DND-41 (cell line): ENCODE measurements around the gene PSAP.

Experiments
- ATAC-seq: fragments of 200-7000 bp; cut with Tn5 transposase; 3 replicates; pipeline ENCODE4 v1.9.1; 2021; ENCODE audit warnings: low read depth; ENCODE audit not compliant: insufficient read depth
- DNase-seq: peaks from one replicate; pipeline ENCODE4 v3.0.0-alpha.2; 2020
- H2AFZ ChIP-seq: 2 replicates; pipeline ENCODE4 v1.6.0; 2012; ENCODE audit warnings: low read depth, low read length
- H3K27ac ChIP-seq: 2 replicates; pipeline ENCODE4 v1.5.1; 2012; ENCODE audit warnings: low read length, inconsistent platforms
- H3K27me3 ChIP-seq: fragments of 200-600 bp; sonication (generic); 2 replicates; pipeline ENCODE4 v1.6.0; 2012; ENCODE audit warnings: low read length, mild to moderate bottlenecking, inconsistent platforms; ENCODE audit not compliant: insufficient read depth, poor library complexity
- H3K36me3 ChIP-seq: 2 replicates; pipeline ENCODE4 v1.5.1; 2012; ENCODE audit warnings: low read length, inconsistent platforms; ENCODE audit not compliant: insufficient read depth
- H3K4me1 ChIP-seq: 2 replicates; pipeline ENCODE4 v1.5.1; 2012; ENCODE audit warnings: mild to moderate bottlenecking, low read length; ENCODE audit not compliant: insufficient read depth
- H3K4me2 ChIP-seq: 2 replicates; pipeline ENCODE4 v1.6.0; 2012; ENCODE audit warnings: mild to moderate bottlenecking, moderate library complexity, low read length, inconsistent platforms; ENCODE audit not compliant: insufficient read depth
- H3K4me3 ChIP-seq, 2 experiments: fragments of 200-600 bp in 1 of 2; shearing (Covaris generic) in 1 of 2; 2 replicates each; pipeline ENCODE4 v1.5.1; 2012 to 2016; ENCODE audit warnings: inconsistent platforms in 2 of 2, low read length in 2 of 2, mild to moderate bottlenecking in 2 of 2, low read depth in 1 of 2, moderate library complexity in 1 of 2
- H3K79me2 ChIP-seq: 2 replicates; pipeline ENCODE4 v1.6.0; 2012; ENCODE audit warnings: low read length, inconsistent platforms; ENCODE audit not compliant: insufficient read depth
- H3K9ac ChIP-seq: 2 replicates; pipeline ENCODE4 v1.6.0; 2012; ENCODE audit warnings: low read depth, mild to moderate bottlenecking, inconsistent platforms, low read length, moderate library complexity
- H3K9me3 ChIP-seq: 2 replicates; pipeline ENCODE4 v1.5.1; 2012; ENCODE audit warnings: low read length, moderate library complexity, mild to moderate bottlenecking, inconsistent platforms; ENCODE audit not compliant: insufficient read depth, severe bottlenecking
- H4K20me1 ChIP-seq: 2 replicates; pipeline ENCODE4 v1.6.0; 2012; ENCODE audit warnings: low read length; ENCODE audit not compliant: insufficient read depth
- EZH2 ChIP-seq: IDR thresholded peaks from 3 replicates; pipeline ENCODE4 v1.6.1; 2012; ENCODE audit warnings: borderline replicate concordance, low read depth, mild to moderate bottlenecking, moderate library complexity, low read length, inconsistent platforms; ENCODE audit not compliant: severe bottlenecking
- TF ChIP-seq, protein P1 (sequence below): IDR thresholded peaks from 2 replicates; pipeline ENCODE4 v1.5.1; 2012; ENCODE audit warnings: borderline replicate concordance, low read length, moderate library complexity, mild to moderate bottlenecking; ENCODE audit not compliant: poor library complexity, severe bottlenecking; ENCODE audit errors: extremely low read depth

The PSAP gene

DNA sequence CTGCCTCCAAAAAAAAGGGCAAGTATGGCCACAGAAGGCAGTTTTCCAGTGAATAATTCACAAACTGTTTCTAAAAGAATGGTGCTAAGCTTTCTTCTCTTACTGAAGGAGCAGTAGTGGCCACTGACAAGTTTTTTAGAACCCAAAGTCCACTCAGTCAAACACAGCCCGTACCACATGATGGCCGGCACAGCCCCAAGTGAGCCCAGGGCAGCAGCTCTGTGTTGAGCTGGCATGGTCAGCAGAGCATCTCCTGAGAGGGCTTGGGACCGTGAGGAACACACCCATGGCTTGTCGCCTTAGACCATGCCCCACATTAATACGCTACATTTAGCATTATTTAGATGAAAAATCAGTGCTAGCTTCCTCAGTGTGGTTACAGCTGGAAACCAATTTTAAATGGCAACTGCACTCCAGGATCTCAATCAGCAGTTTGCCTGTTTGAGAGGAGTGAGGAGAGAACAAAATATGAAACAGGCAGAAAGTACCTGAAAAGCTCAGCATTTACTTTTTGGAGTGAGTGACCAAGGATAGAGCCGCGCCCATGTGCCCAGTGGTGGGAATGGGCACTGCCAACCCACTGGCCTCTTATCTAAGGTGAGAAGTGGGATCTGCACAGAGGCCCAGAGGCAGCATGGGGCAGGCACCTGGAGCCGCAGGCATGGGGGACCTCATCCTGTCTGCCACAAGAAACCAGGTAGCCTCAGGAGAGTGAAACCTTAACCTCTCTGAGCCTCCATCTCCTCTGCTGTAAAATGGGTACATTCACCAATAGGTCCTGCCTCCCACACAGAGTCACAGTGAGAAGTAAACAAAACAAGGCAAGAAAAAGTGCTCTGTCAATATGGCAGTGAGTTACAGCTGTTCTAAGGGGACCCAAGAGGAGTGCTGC is 17.4 kb downstream of the PSAP start:
- no peak for ATAC-seq
- DNase-seq, result no peak
- Histone ChIP-seq H2AFZ (no peak overlapping the region), H3K4me1 (peaks cover 24% of the 10 kb centered on the region), H3K36me3 (peaks cover 86% of the 10 kb centered on the region), H3K4me3 (no peak overlapping the region), H3K27me3 (no peaks in the 10 kb centered on the region), H3K79me2 (peaks cover 88% of the 10 kb centered on the region), H4K20me1 (peaks cover 87% of the 10 kb centered on the region), H3K27ac (no peak overlapping the region), H3K4me2 (no peak overlapping the region), H3K9ac (no peak overlapping the region), H3K9me3 (no peaks in the 10 kb centered on the region)
- TF ChIP-seq, protein P1, sequence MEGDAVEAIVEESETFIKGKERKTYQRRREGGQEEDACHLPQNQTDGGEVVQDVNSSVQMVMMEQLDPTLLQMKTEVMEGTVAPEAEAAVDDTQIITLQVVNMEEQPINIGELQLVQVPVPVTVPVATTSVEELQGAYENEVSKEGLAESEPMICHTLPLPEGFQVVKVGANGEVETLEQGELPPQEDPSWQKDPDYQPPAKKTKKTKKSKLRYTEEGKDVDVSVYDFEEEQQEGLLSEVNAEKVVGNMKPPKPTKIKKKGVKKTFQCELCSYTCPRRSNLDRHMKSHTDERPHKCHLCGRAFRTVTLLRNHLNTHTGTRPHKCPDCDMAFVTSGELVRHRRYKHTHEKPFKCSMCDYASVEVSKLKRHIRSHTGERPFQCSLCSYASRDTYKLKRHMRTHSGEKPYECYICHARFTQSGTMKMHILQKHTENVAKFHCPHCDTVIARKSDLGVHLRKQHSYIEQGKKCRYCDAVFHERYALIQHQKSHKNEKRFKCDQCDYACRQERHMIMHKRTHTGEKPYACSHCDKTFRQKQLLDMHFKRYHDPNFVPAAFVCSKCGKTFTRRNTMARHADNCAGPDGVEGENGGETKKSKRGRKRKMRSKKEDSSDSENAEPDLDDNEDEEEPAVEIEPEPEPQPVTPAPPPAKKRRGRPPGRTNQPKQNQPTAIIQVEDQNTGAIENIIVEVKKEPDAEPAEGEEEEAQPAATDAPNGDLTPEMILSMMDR, result no peak
- TF ChIP-seq EZH2, result no peak

- Histone ChIP-seq H2AFZ (no peak overlapping the region), H4K20me1 (peaks cover 81% of the 10 kb centered on the region), H3K9ac (no peak overlapping the region), H3K9me3 (no peaks in the 10 kb centered on the region), H3K27ac (no peak overlapping the region), H3K4me1 (peaks cover 18% of the 10 kb centered on the region), H3K4me3 (no peak overlapping the region), H3K36me3 (peaks cover 86% of the 10 kb centered on the region), H3K27me3 (no peaks in the 10 kb centered on the region), H3K79me2 (peaks cover 81% of the 10 kb centered on the region), H3K4me2 (no peak overlapping the region)
- no peak for ATAC-seq
- no peak for DNase-seq
- TF ChIP-seq, protein P1, result no peak
- no peak for TF ChIP-seq EZH2
These were observed 18.1 kb downstream of the PSAP start for GRCh38 chr10:71832967-71833366.

GRCh38 chr10:71831646-71832552 is 19.2 kb downstream of the PSAP start:
- TF ChIP-seq EZH2, result no peak
- TF ChIP-seq, protein P1, result no peak
- ATAC-seq (no peak), DNase-seq (no peak)
- peaks cover 7% of the 10 kb centered on the region for H3K4me1 ChIP-seq
- no peaks in the 10 kb centered on the region for H3K9me3 ChIP-seq
- H3K36me3 ChIP-seq, result peaks cover 83% of the 10 kb centered on the region
- no peak overlapping the region for H3K9ac ChIP-seq
- H2AFZ ChIP-seq, result no peak overlapping the region
- no peak overlapping the region for H3K27ac ChIP-seq
- no peaks in the 10 kb centered on the region for H3K27me3 ChIP-seq
- H3K4me2 ChIP-seq, result no peak overlapping the region
- H3K79me2 ChIP-seq, result peaks cover 74% of the 10 kb centered on the region
- H3K4me3 ChIP-seq, result no peak overlapping the region
- peaks cover 70% of the 10 kb centered on the region for H4K20me1 ChIP-seq
